Hepatocyte (in vitro differentiated cells): Measurements from ENCODE around the gene TMEM150B. TPM values are rescaled to one million over a fixed set of nuclear protein-coding genes. Genes with fewer than 3 reads are reported as not detected.

Experiments used
- DNase-seq: peaks from one replicate; pipeline ENCODE4 v3.0.0-alpha.2; 2016; ENCODE audit warnings: low spot score
- H2AFZ ChIP-seq: fragments of 200-600 bp; sonication (generic); 2 replicates; pipeline ENCODE4 v1.6.0; 2016; ENCODE audit warnings: antibody characterized with exemption, mild to moderate bottlenecking
- H3K27ac ChIP-seq: fragments of 200-600 bp; sonication (generic); 2 replicates; pipeline ENCODE4 v1.5.1; 2016; ENCODE audit warnings: mild to moderate bottlenecking
- H3K27me3 ChIP-seq: fragments of 200-600 bp; sonication (generic); 2 replicates; pipeline ENCODE4 v1.6.1; 2016
- H3K36me3 ChIP-seq: fragments of 200-600 bp; sonication (generic); replicated peaks from 2 replicates; pipeline ENCODE4 v1.5.1; 2016; ENCODE audit warnings: low read depth; ENCODE audit not compliant: insufficient read depth
- H3K4me1 ChIP-seq: fragments of 200-600 bp; sonication (generic); 2 replicates; pipeline ENCODE4 v1.5.1; 2016; ENCODE audit warnings: mild to moderate bottlenecking, moderate library complexity; ENCODE audit not compliant: insufficient read depth
- H3K4me2 ChIP-seq: fragments of 200-600 bp; sonication (generic); 2 replicates; pipeline ENCODE4 v1.6.0; 2016
- H3K4me3 ChIP-seq: fragments of 200-600 bp; sonication (generic); 2 replicates; pipeline ENCODE4 v1.5.1; 2016; ENCODE audit warnings: mild to moderate bottlenecking
- H3K79me2 ChIP-seq: fragments of 200-600 bp; sonication (generic); 2 replicates; pipeline ENCODE4 v1.6.0; 2017; ENCODE audit warnings: mild to moderate bottlenecking
- H3K9me2 ChIP-seq: fragments of 200-600 bp; sonication (generic); replicated peaks from 2 replicates; pipeline ENCODE4 v1.6.0; 2017; ENCODE audit warnings: mild to moderate bottlenecking; ENCODE audit not compliant: insufficient read depth
- H3K9me3 ChIP-seq: fragments of 200-600 bp; sonication (generic); 2 replicates; pipeline ENCODE4 v1.5.1; 2016; ENCODE audit warnings: low read depth, mild to moderate bottlenecking
- H4K20me1 ChIP-seq: fragments of 200-600 bp; sonication (generic); 2 replicates; pipeline ENCODE4 v1.6.0; 2016; ENCODE audit warnings: mild to moderate bottlenecking; ENCODE audit not compliant: insufficient read depth, poor library complexity, severe bottlenecking
- CTCF ChIP-seq: fragments of 200-600 bp; sonication (generic); IDR thresholded peaks from 2 replicates; pipeline ENCODE4 v1.5.1; 2016; ENCODE audit warnings: antibody characterized with exemption, mild to moderate bottlenecking; ENCODE audit not compliant: poor library complexity
- EZH2 ChIP-seq: fragments of 200-600 bp; sonication (generic); IDR thresholded peaks from 2 replicates; pipeline ENCODE4 v1.6.1; 2016; ENCODE audit warnings: antibody characterized with exemption, mild to moderate bottlenecking, borderline replicate concordance
- EZH2phosphoT487 ChIP-seq: fragments of 200-600 bp; sonication (generic); IDR thresholded peaks from one replicate; pipeline ENCODE4 v1.6.1; 2018; ENCODE audit warnings: antibody characterized with exemption, mild to moderate bottlenecking, low read depth, moderate library complexity; ENCODE audit not compliant: unreplicated experiment, severe bottlenecking
- WGBS: methylation state at CpG from one replicate; pipeline ENCODE4 v1.1.6; 2016; ENCODE audit warnings: low lambda C conversion rate; ENCODE audit errors: missing lambda C conversion rate; 5-methylcytosine and 5-hydroxymethylcytosine counted together
- polyA plus RNA-seq: library from polyadenylated mRNA; unstranded; fragments of >200 nt; fragmentation: Nextera tagmentation; extraction: Ambion mirVana; gene quantifications from 2 replicates; pipeline ENCODE4 v1.2.1, GENCODE V29; 2016
- total RNA-seq: library from RNA; depleted of rRNA; stranded (reverse); fragments of >200 nt; gene quantifications from 2 replicates; pipeline ENCODE4 v1.2.3, GENCODE V29; 2014

The TMEM150B gene
- total and polyA plus RNA-seq, 2 experiments from 2014 or later = 9.2 to 25.4 TPM

- no peak overlapping the region for H3K4me3 ChIP-seq
- DNase-seq = no peak
- TF ChIP-seq CTCF = no peak
- no peak for TF ChIP-seq EZH2
- no peak for TF ChIP-seq EZH2phosphoT487
Measured at GRCh38 chr19:55277494-55277893, 47.6 kb downstream of the TMEM150B start.

GRCh38 chr19:55276720-55277430 lies 48.3 kb downstream of the TMEM150B start:
- Histone ChIP-seq H3K4me3 (no peak overlapping the region), H4K20me1 (no peaks in the 10 kb centered on the region), H3K36me3 (no peaks in the 10 kb centered on the region), H3K27me3 (no peaks in the 10 kb centered on the region), H3K9me3 (no peaks in the 10 kb centered on the region), H3K4me2 (no peak overlapping the region), H3K27ac (no peak overlapping the region), H3K9me2 (no peaks in the 10 kb centered on the region), H2AFZ (no peak overlapping the region), H3K4me1 (peaks cover 13% of the 10 kb centered on the region), H3K79me2 (peaks cover 12% of the 10 kb centered on the region)
- TF ChIP-seq EZH2 = no peak
- no peak for TF ChIP-seq EZH2phosphoT487
- 96% methylated on average over 15 of the region's 15 CpGs for WGBS
- no peak for DNase-seq

More at GRCh38 chr19:55277494-55277893, 47.6 kb downstream of the TMEM150B start:
- Histone ChIP-seq H4K20me1 (no peaks in the 10 kb centered on the region), H2AFZ (no peak overlapping the region), H3K4me1 (peaks cover 13% of the 10 kb centered on the region), H3K27me3 (no peaks in the 10 kb centered on the region), H3K36me3 (no peaks in the 10 kb centered on the region), H3K4me2 (no peak overlapping the region), H3K79me2 (peaks cover 12% of the 10 kb centered on the region), H3K9me3 (no peaks in the 10 kb centered on the region), H3K9me2 (no peaks in the 10 kb centered on the region), H3K27ac (no peak overlapping the region)
- WGBS = 97% methylated on average over 17 of the region's 17 CpGs

- Histone ChIP-seq H3K27me3 (no peaks in the 10 kb centered on the region), H2AFZ (no peak overlapping the region), H4K20me1 (no peaks in the 10 kb centered on the region), H3K4me3 (no peak overlapping the region), H3K4me2 (no peak overlapping the region), H3K36me3 (no peaks in the 10 kb centered on the region), H3K9me3 (no peaks in the 10 kb centered on the region), H3K79me2 (peaks cover 12% of the 10 kb centered on the region), H3K4me1 (peaks cover 11% of the 10 kb centered on the region), H3K27ac (no peak overlapping the region), H3K9me2 (no peaks in the 10 kb centered on the region)
- DNase-seq = no peak
- WGBS = 96% methylated on average over 17 of the region's 17 CpGs
- TF ChIP-seq EZH2 (no peak), EZH2phosphoT487 (no peak), CTCF (no peak)
Measured at GRCh38 chr19:55275851-55276719, 49.1 kb downstream of the TMEM150B start.
